ENCODE data around the gene SFXN4. TPM values are rescaled to one million over a fixed set of nuclear protein-coding genes. Genes with fewer than 3 reads are reported as not detected.

SFXN4 gene
- total RNA-seq, 1 donor from 2014 or later = 26.8 TPM

DNA sequence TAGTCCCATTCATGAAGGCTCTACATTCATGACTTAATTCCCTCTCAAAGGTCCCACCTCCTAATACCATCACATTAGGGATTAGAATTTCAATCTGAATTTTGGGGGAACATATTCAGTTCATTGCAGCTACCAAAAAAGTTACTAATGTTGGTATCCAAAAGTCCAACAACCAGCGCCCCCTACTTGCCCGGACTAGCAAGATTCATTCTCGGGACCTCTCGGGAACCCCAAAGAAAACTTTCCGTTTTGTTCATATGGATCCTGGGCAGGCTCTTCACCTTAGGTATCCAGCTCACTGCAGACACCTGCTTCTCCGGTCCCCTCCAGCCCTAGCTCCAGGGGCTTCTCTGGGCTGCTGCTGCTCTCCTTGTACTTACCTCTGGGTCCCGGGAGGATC is 32.9 kb upstream of the SFXN4 start:
- Mint-ChIP-seq H3K27ac (no peak overlapping the region), H3K4me3 (no peak overlapping the region), H3K4me1 (ENCODE audit: unreplicated experiment) (peaks cover 10% of the 10 kb centered on the region), H3K9me3 (no peaks in the 10 kb centered on the region), H3K36me3 (no peaks in the 10 kb centered on the region), H3K27me3 (peaks cover 13% of the 10 kb centered on the region)
- TF ChIP-seq, protein P1, sequence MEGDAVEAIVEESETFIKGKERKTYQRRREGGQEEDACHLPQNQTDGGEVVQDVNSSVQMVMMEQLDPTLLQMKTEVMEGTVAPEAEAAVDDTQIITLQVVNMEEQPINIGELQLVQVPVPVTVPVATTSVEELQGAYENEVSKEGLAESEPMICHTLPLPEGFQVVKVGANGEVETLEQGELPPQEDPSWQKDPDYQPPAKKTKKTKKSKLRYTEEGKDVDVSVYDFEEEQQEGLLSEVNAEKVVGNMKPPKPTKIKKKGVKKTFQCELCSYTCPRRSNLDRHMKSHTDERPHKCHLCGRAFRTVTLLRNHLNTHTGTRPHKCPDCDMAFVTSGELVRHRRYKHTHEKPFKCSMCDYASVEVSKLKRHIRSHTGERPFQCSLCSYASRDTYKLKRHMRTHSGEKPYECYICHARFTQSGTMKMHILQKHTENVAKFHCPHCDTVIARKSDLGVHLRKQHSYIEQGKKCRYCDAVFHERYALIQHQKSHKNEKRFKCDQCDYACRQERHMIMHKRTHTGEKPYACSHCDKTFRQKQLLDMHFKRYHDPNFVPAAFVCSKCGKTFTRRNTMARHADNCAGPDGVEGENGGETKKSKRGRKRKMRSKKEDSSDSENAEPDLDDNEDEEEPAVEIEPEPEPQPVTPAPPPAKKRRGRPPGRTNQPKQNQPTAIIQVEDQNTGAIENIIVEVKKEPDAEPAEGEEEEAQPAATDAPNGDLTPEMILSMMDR (conservative IDR thresholded peaks at IDR 0.05) = peak; percentile 51
- DNase-seq (ENCODE audit: extremely low spot score, unreplicated experiment) = no peak

DNA sequence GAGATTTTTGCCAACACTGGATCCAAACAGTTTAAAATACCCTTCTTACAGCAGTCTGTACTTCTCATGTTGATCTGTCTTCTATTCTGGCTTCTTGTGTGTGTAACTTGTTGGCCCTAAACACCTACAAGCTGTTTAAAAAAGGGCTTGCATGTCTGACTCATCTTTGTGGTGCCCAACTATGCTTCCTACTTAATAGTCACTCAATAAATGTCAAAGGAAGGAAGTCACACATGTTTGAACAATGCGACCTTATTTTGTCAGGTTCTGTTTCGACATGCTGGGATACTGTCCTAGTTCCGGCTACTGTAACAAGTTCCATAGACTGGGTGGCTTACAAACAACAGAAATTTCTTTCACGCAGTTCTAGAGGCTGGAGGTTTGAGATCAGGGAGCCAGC is 32.4 kb upstream of the SFXN4 start:
- H3K36me3 Mint-ChIP-seq = no peaks in the 10 kb centered on the region
- H3K9me3 Mint-ChIP-seq = no peaks in the 10 kb centered on the region
- no peak overlapping the region for H3K4me3 Mint-ChIP-seq
- peaks cover 13% of the 10 kb centered on the region for H3K27me3 Mint-ChIP-seq
- H3K4me1 Mint-ChIP-seq (ENCODE audit: unreplicated experiment) = peaks cover 8% of the 10 kb centered on the region
- DNase-seq (ENCODE audit: extremely low spot score, unreplicated experiment) = no peak
- TF ChIP-seq, protein P1 (conservative IDR thresholded peaks at IDR 0.05) = no peak
- H3K27ac Mint-ChIP-seq = no peak overlapping the region

DNA sequence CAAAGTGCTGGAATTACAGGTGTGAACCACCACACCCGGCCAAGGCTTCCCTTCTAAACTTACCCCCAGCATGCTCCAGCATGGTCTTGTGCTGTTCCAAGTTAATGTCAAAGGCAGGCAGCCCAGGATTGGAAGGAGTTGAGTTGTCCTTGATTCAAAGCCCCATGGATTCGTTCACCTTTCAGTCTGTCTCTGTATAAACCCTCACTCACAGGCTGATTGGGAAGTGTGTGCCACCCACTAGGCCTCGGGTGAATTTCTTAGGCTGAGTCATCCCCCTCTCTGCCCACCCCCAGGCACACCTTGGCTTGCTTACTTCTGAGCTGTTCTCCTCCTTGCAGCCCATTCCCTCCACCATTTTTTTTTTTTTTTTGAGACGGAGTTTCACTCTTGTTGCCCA is 26.4 kb upstream of the SFXN4 start:
- Mint-ChIP-seq H3K4me1 (ENCODE audit: unreplicated experiment) (peaks cover 25% of the 10 kb centered on the region), H3K27me3 (no peaks in the 10 kb centered on the region), H3K9me3 (no peaks in the 10 kb centered on the region), H3K36me3 (no peaks in the 10 kb centered on the region), H3K27ac (no peak overlapping the region), H3K4me3 (no peak overlapping the region)
- TF ChIP-seq, protein P1 (conservative IDR thresholded peaks at IDR 0.05) = no peak
- DNase-seq (ENCODE audit: extremely low spot score, unreplicated experiment) = no peak

DNA sequence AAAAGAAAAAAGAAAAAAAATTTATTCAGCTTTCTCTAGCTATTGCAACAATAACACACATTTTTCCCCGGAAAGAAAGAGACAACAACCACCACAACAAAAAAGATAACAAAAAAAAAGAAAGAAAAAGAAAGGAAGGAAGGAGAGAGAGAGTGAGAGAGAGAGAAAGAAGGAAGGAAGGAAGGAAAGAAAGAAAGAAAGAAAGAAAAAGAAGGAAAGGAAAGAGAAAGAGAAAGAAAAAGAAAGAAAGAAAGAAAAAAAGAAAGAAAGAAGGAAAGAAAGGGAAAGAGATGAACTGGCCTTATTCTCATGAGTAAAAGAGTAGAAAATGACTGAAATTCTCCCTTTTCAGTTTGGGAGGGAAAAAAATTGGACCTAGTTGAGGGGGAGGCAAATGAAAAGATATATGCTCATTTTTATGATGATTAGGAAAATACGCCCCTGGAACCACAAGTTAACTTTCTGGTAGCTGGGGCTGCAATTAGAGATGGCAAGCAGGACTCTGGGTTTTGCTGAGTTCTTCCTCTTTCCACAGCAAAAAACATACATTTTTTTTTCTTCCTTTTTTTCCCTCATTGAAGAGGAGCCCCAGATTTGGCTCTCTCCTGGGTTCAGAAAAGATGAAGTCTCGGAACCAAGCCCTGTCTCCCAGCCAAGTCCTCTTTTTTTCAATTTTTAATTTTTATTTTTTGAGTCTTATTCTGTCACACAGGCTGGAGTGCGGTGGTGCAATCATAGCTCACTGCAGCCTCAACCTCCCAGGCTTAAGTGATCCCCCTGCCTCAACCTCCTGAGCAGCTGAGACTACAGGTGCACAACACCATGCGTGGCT is 25.7 kb upstream of the SFXN4 start:
- Mint-ChIP-seq H3K4me1 (ENCODE audit: unreplicated experiment) (peaks cover 25% of the 10 kb centered on the region), H3K36me3 (no peaks in the 10 kb centered on the region), H3K27ac (no peak overlapping the region), H3K9me3 (no peaks in the 10 kb centered on the region), H3K27me3 (no peaks in the 10 kb centered on the region), H3K4me3 (no peak overlapping the region)
- DNase-seq (ENCODE audit: extremely low spot score, unreplicated experiment) = no peak
- TF ChIP-seq, protein P1 (conservative IDR thresholded peaks at IDR 0.05) = no peak

DNA sequence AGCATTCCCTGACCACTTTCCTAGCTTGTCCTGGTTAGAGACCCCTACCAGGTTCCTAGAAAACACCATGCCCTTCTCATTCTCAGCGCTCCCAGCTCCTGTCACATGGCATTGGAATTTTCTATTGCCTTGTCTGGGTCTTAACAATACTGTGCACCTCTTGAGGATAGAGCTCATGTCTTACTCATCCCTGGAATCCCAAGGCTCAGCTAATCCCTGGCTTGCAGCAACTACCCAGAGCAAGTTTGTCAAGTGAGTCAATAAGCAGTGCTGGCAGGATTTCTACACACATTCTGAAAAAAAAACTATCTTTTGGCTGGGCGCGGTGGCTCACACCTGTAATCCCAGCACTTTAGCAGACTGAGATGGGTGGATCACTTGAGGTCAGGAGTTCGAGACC is 24.8 kb upstream of the SFXN4 start:
- Mint-ChIP-seq H3K27me3 (no peaks in the 10 kb centered on the region), H3K4me1 (ENCODE audit: unreplicated experiment) (peaks cover 25% of the 10 kb centered on the region), H3K27ac (peak overlapping the region; percentile 50), H3K4me3 (no peak overlapping the region), H3K36me3 (no peaks in the 10 kb centered on the region), H3K9me3 (no peaks in the 10 kb centered on the region)
- TF ChIP-seq, protein P1 (conservative IDR thresholded peaks at IDR 0.05) = no peak
- DNase-seq (ENCODE audit: extremely low spot score, unreplicated experiment) = no peak

Data from type B pancreatic cell (in vitro differentiated cells).